Measurements from ENCODE around the gene TRERF1. TPM values are rescaled to one million over a fixed set of nuclear protein-coding genes. Genes with fewer than 3 reads are reported as not detected.

The TRERF1 gene
- polyA plus RNA-seq, 3 donors, result 0.58 to 10.0 (median 2.0) TPM

DNA sequence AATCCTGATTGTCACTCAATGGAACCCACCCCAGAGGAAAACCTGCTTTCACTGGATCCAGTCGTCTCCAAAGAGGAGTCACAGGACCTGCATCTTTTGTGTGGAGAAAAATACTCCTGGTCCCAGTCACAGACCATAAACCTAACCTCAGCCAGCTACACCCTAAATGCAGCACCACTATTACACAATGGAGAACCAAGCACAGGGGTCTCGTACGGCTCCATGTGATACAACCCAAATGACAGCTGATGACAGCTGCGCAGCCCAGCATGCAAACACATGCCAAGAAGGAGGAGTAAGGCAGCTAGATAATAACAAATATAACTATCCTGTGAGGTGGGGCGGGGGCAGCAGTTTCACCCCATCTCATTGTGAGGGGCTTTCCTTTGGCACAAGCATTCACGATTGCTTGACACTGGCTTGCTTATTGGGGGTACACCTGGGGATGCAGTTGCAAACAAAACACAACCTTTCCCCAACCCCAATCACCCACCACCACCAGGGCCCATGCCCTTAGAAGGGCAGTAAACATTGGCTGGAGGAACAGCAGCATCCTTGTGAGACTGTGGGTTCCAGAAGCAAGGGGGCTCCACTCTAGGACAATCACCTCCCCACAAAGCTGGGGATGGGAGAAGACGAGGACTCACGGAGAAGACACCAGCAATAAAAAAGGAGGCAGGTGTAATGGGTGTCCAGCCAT lies 51.5 kb downstream of the TRERF1 start:
- H3K9me3 Mint-ChIP-seq, result no peaks in the 10 kb centered on the region
- peaks cover 22% of the 10 kb centered on the region for H4K20me1 ChIP-seq (ENCODE audit: insufficient read depth, low read length)
- H3K4me3 ChIP-seq (replicated peaks in 1 of 3; ENCODE audit: low read depth in 2 of 3, low read length in 3 of 3), result no peak overlapping the region
- peaks cover 54% of the 10 kb centered on the region for H3K4me1 Mint-ChIP-seq
- H3K4me1 ChIP-seq (ENCODE audit: control insufficient read depth in 1 of 2, insufficient read depth in 2 of 2, low read length in 2 of 2), result peaks cover 33 to 48% of the 10 kb centered on the region in 2 donors
- H3K36me3 Mint-ChIP-seq, result peaks cover 6 to 17% of the 10 kb centered on the region in 2 donors
- H3K4me2 ChIP-seq (replicated peaks; ENCODE audit: extremely low read depth, low read length, poor library complexity, severe bottlenecking), result no peak overlapping the region
- intact Hi-C loops (cut with micrococcal nuclease), result no loop called here
- H3K9ac ChIP-seq (ENCODE audit: insufficient read depth, low read length, poor library complexity, severe bottlenecking), result no peak overlapping the region
- no peak overlapping the region for H2AFZ ChIP-seq (ENCODE audit: insufficient read depth, low read depth, low read length, poor library complexity, severe bottlenecking)
- H3K36me3 ChIP-seq (replicated peaks in 1 of 2; ENCODE audit: control insufficient read depth in 1 of 2, insufficient read depth in 2 of 2, low read length in 2 of 2), result no peaks in the 10 kb centered on the region
- H3K27me3 Mint-ChIP-seq (ENCODE audit: low read depth in 3 of 3), result peaks cover 0 to 2% (median 0%) of the 10 kb centered on the region in 3 donors
- TF ChIP-seq, protein P1, sequence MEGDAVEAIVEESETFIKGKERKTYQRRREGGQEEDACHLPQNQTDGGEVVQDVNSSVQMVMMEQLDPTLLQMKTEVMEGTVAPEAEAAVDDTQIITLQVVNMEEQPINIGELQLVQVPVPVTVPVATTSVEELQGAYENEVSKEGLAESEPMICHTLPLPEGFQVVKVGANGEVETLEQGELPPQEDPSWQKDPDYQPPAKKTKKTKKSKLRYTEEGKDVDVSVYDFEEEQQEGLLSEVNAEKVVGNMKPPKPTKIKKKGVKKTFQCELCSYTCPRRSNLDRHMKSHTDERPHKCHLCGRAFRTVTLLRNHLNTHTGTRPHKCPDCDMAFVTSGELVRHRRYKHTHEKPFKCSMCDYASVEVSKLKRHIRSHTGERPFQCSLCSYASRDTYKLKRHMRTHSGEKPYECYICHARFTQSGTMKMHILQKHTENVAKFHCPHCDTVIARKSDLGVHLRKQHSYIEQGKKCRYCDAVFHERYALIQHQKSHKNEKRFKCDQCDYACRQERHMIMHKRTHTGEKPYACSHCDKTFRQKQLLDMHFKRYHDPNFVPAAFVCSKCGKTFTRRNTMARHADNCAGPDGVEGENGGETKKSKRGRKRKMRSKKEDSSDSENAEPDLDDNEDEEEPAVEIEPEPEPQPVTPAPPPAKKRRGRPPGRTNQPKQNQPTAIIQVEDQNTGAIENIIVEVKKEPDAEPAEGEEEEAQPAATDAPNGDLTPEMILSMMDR (IDR thresholded peaks at IDR 0.05), result no peak
- no peak overlapping the region for H3K4me3 Mint-ChIP-seq
- DNase-seq, result no peak
- WGBS (ENCODE audit: insufficient coverage), result 100% methylated on average over 2 of the region's 8 CpGs
- no peak overlapping the region for H3K27ac ChIP-seq (ENCODE audit: low read depth in 1 of 2, low read length in 2 of 2)
- H3K27me3 ChIP-seq (ENCODE audit: control insufficient read depth in 2 of 2, insufficient read depth in 2 of 2, low read length in 2 of 2), result no peaks in the 10 kb centered on the region
- H3K27ac Mint-ChIP-seq, result peak overlapping the region in 2 of 7 donors; percentile 36 to 67
- H3K79me2 ChIP-seq (ENCODE audit: insufficient read depth, low read length), result peaks cover 100% of the 10 kb centered on the region
- H3K9me3 ChIP-seq (replicated peaks in 1 of 2; ENCODE audit: control insufficient read depth in 1 of 2, insufficient read depth in 1 of 2, low read length in 2 of 2), result no peaks in the 10 kb centered on the region

DNA sequence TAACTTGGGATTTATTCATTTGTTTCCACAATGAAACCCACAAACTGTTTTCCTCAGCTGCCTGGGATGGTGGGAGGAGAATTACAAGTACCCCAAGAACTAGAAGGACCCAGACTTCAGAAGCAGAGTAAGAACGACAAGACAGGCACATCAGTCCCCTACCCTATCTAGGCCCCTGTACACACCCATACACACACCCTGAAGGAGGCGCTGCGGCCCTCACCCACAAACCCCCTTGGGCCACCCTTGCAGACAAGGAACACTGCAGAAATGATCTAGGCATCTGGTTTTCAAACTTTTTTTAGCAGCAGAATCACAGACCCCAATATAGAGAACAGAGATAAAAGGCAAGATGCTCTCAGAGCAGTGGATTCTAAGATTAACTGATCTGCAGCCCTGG lies 55.0 kb downstream of the TRERF1 start:
- intact Hi-C loops (cut with micrococcal nuclease), result no loop called here
- H3K79me2 ChIP-seq (ENCODE audit: insufficient read depth, low read length), result peaks cover 100% of the 10 kb centered on the region
- TF ChIP-seq, protein P1 (IDR thresholded peaks at IDR 0.05), result no peak
- H3K36me3 Mint-ChIP-seq, result peaks cover 6 to 17% of the 10 kb centered on the region in 2 donors
- no peaks in the 10 kb centered on the region for H3K9me3 Mint-ChIP-seq
- no peak overlapping the region for H2AFZ ChIP-seq (ENCODE audit: insufficient read depth, low read depth, low read length, poor library complexity, severe bottlenecking)
- no peak for DNase-seq
- no peaks in the 10 kb centered on the region for H3K9me3 ChIP-seq (replicated peaks in 1 of 2; ENCODE audit: control insufficient read depth in 1 of 2, insufficient read depth in 1 of 2, low read length in 2 of 2)
- H3K27ac Mint-ChIP-seq, result peak overlapping the region in 2 of 7 donors; percentile 27 to 72
- peaks cover 40% of the 10 kb centered on the region for H4K20me1 ChIP-seq (ENCODE audit: insufficient read depth, low read length)
- no peak overlapping the region for H3K4me3 Mint-ChIP-seq
- H3K4me3 ChIP-seq (replicated peaks in 1 of 3; ENCODE audit: low read depth in 2 of 3, low read length in 3 of 3), result no peak overlapping the region
- no peak overlapping the region for H3K4me2 ChIP-seq (replicated peaks; ENCODE audit: extremely low read depth, low read length, poor library complexity, severe bottlenecking)
- H3K27me3 Mint-ChIP-seq (ENCODE audit: low read depth in 3 of 3), result no peaks in the 10 kb centered on the region
- peak overlapping the region in 1 of 2 donors; percentile 45 for H3K27ac ChIP-seq (ENCODE audit: low read depth in 1 of 2, low read length in 2 of 2)
- 93% methylated on average over 3 of the region's 3 CpGs for WGBS (ENCODE audit: insufficient coverage)
- H3K4me1 Mint-ChIP-seq, result peaks cover 47% of the 10 kb centered on the region
- no peaks in the 10 kb centered on the region for H3K36me3 ChIP-seq (replicated peaks in 1 of 2; ENCODE audit: control insufficient read depth in 1 of 2, insufficient read depth in 2 of 2, low read length in 2 of 2)
- H3K4me1 ChIP-seq (ENCODE audit: control insufficient read depth in 1 of 2, insufficient read depth in 2 of 2, low read length in 2 of 2), result peaks cover 30 to 39% of the 10 kb centered on the region in 2 donors
- no peak overlapping the region for H3K9ac ChIP-seq (ENCODE audit: insufficient read depth, low read length, poor library complexity, severe bottlenecking)
- H3K27me3 ChIP-seq (ENCODE audit: control insufficient read depth in 2 of 2, insufficient read depth in 2 of 2, low read length in 2 of 2), result no peaks in the 10 kb centered on the region
